HepG2 (cell line): Measurements from ENCODE around the gene KIF26B. TPM values are rescaled to one million over a fixed set of nuclear protein-coding genes. Genes with fewer than 3 reads are reported as not detected.

ENCODE experiments used
- ZNF234 ChIP-seq: sonication (generic); formaldehyde crosslinking; conservative IDR thresholded peaks from 2 replicates; pipeline ENCODE4 v1.5.1; 2020; ENCODE audit warnings: mild to moderate bottlenecking, missing genetic modification reagents
- ZNF614 ChIP-seq: IDR thresholded peaks from 2 replicates; pipeline ENCODE4 v1.6.1; 2018; ENCODE audit warnings: missing biosample characterization, missing genetic modification reagents, inconsistent platforms, borderline replicate concordance
- ZNF879 ChIP-seq: sonication (generic); formaldehyde crosslinking; IDR thresholded peaks from 2 replicates; pipeline ENCODE4 v1.8.1; 2023; ENCODE audit warnings: missing genetic modification reagents
- polyA plus RNA-seq, 8 experiments: library from polyadenylated mRNA; depleted of rRNA in 3 of 8; stranded (reverse) in 7 of 8; unstranded in 1 of 8; fragments of >200 nt; fragmentation: Illumina TruSeq in 4 of 8; extraction: Trizol in 4 of 8; gene quantifications; 2 replicates each; pipeline versions ENCODE4 v1.2.1 to v1.2.3, GENCODE V29; 2011 to 2016; ENCODE audit warnings: low read depth in 4 of 8, missing spikeins in 1 of 8, mixed read lengths in 1 of 8; ENCODE audit not compliant: insufficient read depth in 1 of 8
- total RNA-seq, 5 experiments: library from RNA; depleted of rRNA; stranded (reverse); fragments of >200 nt; fragmentation: Illumina TruSeq; extraction: Trizol; gene quantifications; 2 replicates each; pipeline ENCODE4 v1.2.3, GENCODE V29; 2016; ENCODE audit warnings: low read depth in 1 of 5
- TF ChIP-seq, protein P1 (sequence below): sonication (generic); formaldehyde crosslinking; IDR thresholded peaks from 2 replicates; pipeline ENCODE4 v1.4.0; 2020; ENCODE audit warnings: mild to moderate bottlenecking, missing genetic modification reagents
- TF ChIP-seq, protein P2 (sequence below): sonication (generic); formaldehyde crosslinking; IDR thresholded peaks from 2 replicates; pipeline ENCODE4 v1.9.0; 2021; ENCODE audit warnings: missing genetic modification reagents, mild to moderate bottlenecking, borderline replicate concordance

KIF26B gene
- total and polyA plus RNA-seq, 2 of the 13 experiments (the other 11 are each of a cell fraction or from before 2014, with no cell fraction given), result 0.08 to 0.09 TPM

GRCh38 chr1:245301921-245302320 lies 147.1 kb downstream of the KIF26B start (continued):
- TF ChIP-seq, protein P1, sequence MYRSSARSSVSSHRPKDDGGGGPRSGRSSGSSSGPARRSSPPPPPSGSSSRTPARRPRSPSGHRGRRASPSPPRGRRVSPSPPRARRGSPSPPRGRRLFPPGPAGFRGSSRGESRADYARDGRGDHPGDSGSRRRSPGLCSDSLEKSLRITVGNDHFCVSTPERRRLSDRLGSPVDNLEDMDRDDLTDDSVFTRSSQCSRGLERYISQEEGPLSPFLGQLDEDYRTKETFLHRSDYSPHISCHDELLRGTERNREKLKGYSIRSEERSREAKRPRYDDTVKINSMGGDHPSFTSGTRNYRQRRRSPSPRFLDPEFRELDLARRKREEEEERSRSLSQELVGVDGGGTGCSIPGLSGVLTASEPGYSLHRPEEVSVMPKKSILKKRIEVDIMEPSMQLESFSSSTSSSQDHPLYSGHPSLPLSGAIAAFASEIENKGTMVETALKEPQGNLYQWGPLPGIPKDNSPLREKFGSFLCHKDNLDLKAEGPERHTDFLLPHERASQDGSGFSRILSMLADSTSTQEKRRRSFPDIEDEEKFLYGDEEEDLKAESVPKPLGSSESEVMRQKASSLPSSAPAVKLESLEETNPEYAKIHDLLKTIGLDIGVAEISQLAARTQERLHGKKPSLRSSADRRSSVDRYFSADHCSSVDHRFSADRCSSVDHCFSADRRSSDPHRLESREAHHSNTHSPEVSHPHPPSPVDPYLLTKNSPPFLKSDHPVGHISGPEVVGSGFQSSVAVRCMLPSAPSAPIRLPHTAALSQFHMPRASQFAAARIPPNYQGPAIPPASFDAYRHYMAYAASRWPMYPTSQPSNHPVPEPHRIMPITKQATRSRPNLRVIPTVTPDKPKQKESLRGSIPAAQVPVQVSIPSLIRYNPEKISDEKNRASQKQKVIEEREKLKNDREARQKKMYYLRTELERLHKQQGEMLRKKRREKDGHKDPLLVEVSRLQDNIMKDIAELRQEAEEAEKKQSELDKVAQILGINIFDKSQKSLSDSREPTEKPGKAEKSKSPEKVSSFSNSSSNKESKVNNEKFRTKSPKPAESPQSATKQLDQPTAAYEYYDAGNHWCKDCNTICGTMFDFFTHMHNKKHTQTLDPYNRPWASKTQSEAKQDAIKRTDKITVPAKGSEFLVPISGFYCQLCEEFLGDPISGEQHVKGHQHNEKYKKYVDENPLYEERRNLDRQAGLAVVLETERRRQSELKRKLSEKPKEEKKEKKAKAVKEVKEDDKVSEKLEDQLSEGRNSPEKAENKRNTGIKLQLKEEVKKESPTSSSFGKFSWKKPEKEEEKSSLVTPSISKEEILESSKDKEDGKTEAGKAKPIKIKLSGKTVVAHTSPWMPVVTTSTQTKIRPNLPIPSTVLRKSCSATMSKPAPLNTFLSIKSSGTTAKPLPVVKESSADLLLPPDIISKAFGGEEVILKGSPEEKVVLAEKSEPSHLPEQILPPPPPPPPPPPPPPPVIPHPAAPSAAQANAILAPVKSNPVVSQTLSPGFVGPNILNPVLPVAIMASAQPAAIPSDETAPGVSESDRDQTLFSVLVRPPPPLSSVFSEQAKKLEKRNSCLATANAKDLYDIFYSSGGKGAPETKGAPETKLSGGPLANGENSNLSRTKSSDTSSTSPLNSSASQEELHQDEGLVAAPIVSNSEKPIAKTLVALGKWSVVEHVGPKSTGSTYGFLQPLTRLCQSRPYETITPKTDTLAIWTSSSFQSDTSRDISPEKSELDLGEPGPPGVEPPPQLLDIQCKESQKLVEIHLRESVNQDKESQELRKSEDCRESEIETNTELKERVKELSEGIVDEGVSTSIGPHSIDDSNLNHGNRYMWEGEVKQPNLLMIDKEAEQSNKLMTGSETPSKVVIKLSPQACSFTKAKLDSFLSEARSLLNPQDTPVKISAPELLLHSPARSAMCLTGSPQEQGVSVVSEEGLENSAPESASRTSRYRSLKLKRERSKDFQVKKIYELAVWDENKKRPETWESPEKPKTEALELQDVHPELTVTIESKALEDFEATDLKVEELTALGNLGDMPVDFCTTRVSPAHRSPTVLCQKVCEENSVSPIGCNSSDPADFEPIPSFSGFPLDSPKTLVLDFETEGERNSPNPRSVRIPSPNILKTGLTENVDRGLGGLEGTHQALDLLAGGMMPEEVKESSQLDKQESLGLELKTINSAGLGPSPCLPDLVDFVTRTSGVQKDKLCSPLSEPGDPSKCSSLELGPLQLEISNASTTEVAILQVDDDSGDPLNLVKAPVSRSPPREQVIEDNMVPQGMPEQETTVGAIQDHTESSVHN (CRISPR knock-in tag), result no peak
- TF ChIP-seq ZNF614 (no peak), ZNF879 (no peak), ZNF234 (no peak)
- TF ChIP-seq, protein P2, sequence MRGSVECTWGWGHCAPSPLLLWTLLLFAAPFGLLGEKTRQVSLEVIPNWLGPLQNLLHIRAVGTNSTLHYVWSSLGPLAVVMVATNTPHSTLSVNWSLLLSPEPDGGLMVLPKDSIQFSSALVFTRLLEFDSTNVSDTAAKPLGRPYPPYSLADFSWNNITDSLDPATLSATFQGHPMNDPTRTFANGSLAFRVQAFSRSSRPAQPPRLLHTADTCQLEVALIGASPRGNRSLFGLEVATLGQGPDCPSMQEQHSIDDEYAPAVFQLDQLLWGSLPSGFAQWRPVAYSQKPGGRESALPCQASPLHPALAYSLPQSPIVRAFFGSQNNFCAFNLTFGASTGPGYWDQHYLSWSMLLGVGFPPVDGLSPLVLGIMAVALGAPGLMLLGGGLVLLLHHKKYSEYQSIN (CRISPR knock-in tag), result no peak
